ENCODE results near the gene PGPEP1.

DNA sequence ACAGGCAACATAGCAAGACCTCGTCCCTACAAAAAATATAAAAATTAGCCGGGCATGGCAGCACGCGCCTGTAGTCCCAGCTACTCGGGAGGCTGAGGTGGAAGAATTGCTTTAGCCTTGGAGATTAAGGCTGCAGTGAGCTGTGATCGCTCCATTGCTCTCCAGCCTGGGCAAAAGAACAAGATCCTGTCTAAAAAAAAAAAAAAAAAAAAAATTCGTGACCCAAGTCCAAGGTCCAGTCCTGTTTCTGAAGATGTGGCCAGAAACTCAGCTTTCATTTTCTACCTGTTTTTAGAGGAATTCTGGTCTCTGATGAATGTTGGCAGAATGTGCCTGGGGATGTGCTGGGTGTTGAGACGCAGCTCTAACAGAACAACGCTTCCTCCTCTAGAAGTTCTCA, 1.9 kb upstream of the PGPEP1 start:
- TF ChIP-seq, protein P1, sequence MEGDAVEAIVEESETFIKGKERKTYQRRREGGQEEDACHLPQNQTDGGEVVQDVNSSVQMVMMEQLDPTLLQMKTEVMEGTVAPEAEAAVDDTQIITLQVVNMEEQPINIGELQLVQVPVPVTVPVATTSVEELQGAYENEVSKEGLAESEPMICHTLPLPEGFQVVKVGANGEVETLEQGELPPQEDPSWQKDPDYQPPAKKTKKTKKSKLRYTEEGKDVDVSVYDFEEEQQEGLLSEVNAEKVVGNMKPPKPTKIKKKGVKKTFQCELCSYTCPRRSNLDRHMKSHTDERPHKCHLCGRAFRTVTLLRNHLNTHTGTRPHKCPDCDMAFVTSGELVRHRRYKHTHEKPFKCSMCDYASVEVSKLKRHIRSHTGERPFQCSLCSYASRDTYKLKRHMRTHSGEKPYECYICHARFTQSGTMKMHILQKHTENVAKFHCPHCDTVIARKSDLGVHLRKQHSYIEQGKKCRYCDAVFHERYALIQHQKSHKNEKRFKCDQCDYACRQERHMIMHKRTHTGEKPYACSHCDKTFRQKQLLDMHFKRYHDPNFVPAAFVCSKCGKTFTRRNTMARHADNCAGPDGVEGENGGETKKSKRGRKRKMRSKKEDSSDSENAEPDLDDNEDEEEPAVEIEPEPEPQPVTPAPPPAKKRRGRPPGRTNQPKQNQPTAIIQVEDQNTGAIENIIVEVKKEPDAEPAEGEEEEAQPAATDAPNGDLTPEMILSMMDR (IDR thresholded peaks at IDR 0.05), result no peak
- TF ChIP-seq POLR2A (IDR thresholded peaks at IDR 0.05), result no peak

Measured in esophagus squamous epithelium (tissue), 4 donors.